HepG2 (cell line): ENCODE data around the gene COX6A2. TPM values are rescaled to one million over a fixed set of nuclear protein-coding genes. Genes with fewer than 3 reads are reported as not detected.

Source experiments
- KDM1A ChIP-seq: IDR thresholded peaks from 2 replicates; pipeline ENCODE4 v1.6.1; 2016; ENCODE audit warnings: missing compliant biosample characterization
- TAF15 ChIP-seq: fragments of 200-400 bp; formaldehyde crosslinking; IDR thresholded peaks from one replicate; pipeline ENCODE4 v1.6.1; 2018; ENCODE audit warnings: mild to moderate bottlenecking, low read depth, low read length; ENCODE audit not compliant: poor library complexity, severe bottlenecking
- THYN1 ChIP-seq: sonication (generic); formaldehyde crosslinking; IDR thresholded peaks from 2 replicates; pipeline ENCODE4 v1.8.1; 2023; ENCODE audit warnings: low read depth, mild to moderate bottlenecking, moderate library complexity, missing genetic modification reagents, borderline replicate concordance
- TMF1 ChIP-seq: sonication (generic); formaldehyde crosslinking; IDR thresholded peaks from 2 replicates; pipeline ENCODE4 v1.8.1; 2022; ENCODE audit warnings: low read depth, missing genetic modification reagents
- ZNF296 ChIP-seq: sonication (generic); formaldehyde crosslinking; conservative IDR thresholded peaks from 2 replicates; pipeline ENCODE4 v1.5.0; 2020; ENCODE audit warnings: mild to moderate bottlenecking, missing genetic modification reagents
- ZNF672 ChIP-seq: sonication (generic); formaldehyde crosslinking; IDR thresholded peaks from 2 replicates; pipeline ENCODE4 v1.8.1; 2022; ENCODE audit warnings: missing genetic modification reagents
- ZNF777 ChIP-seq: sonication (generic); formaldehyde crosslinking; IDR thresholded peaks from 2 replicates; pipeline ENCODE4 v1.4.0; 2020; ENCODE audit warnings: missing genetic modification reagents
- polyA plus RNA-seq, 8 experiments: library from polyadenylated mRNA; depleted of rRNA in 3 of 8; stranded (reverse) in 7 of 8; unstranded in 1 of 8; fragments of >200 nt; fragmentation: Illumina TruSeq in 4 of 8; extraction: Trizol in 4 of 8; gene quantifications; 2 replicates each; pipeline versions ENCODE4 v1.2.1 to v1.2.3, GENCODE V29; 2011 to 2016; ENCODE audit warnings: low read depth in 4 of 8, missing spikeins in 1 of 8, mixed read lengths in 1 of 8; ENCODE audit not compliant: insufficient read depth in 1 of 8
- total RNA-seq, 5 experiments: library from RNA; depleted of rRNA; stranded (reverse); fragments of >200 nt; fragmentation: Illumina TruSeq; extraction: Trizol; gene quantifications; 2 replicates each; pipeline ENCODE4 v1.2.3, GENCODE V29; 2016; ENCODE audit warnings: low read depth in 1 of 5
- TF ChIP-seq, protein P1 (sequence below): sonication (generic); formaldehyde crosslinking; IDR thresholded peaks from 2 replicates; pipeline ENCODE4 v1.8.1; 2023; ENCODE audit warnings: mild to moderate bottlenecking, missing genetic modification reagents, borderline replicate concordance
- TF ChIP-seq, protein P2 (sequence below): sonication (generic); formaldehyde crosslinking; IDR thresholded peaks from 2 replicates; pipeline ENCODE4 v1.4.0; 2020; ENCODE audit warnings: missing genetic modification reagents, mild to moderate bottlenecking, borderline replicate concordance
- TF ChIP-seq, protein P3 (sequence below): sonication (generic); formaldehyde crosslinking; conservative IDR thresholded peaks from 2 replicates; pipeline ENCODE4 v1.4.0; 2020; ENCODE audit warnings: missing genetic modification reagents
- TF ChIP-seq, protein P4 (sequence below): sonication (generic); formaldehyde crosslinking; IDR thresholded peaks from 2 replicates; pipeline ENCODE4 v1.8.0; 2022; ENCODE audit warnings: mild to moderate bottlenecking, missing genetic modification reagents, moderate library complexity
- TF ChIP-seq, protein P5 (sequence below): sonication (generic); formaldehyde crosslinking; IDR thresholded peaks from 2 replicates; pipeline ENCODE4 v1.4.0; 2020; ENCODE audit warnings: missing genetic modification reagents, borderline replicate concordance
- TF ChIP-seq, protein P6 (sequence below): sonication (generic); formaldehyde crosslinking; IDR thresholded peaks from 2 replicates; pipeline ENCODE4 v1.4.0; 2020; ENCODE audit warnings: missing genetic modification reagents

Gene COX6A2
- total and polyA plus RNA-seq, 2 of the 13 experiments (the other 11 are each of a cell fraction or from before 2014, with no cell fraction given) = not detected

DNA sequence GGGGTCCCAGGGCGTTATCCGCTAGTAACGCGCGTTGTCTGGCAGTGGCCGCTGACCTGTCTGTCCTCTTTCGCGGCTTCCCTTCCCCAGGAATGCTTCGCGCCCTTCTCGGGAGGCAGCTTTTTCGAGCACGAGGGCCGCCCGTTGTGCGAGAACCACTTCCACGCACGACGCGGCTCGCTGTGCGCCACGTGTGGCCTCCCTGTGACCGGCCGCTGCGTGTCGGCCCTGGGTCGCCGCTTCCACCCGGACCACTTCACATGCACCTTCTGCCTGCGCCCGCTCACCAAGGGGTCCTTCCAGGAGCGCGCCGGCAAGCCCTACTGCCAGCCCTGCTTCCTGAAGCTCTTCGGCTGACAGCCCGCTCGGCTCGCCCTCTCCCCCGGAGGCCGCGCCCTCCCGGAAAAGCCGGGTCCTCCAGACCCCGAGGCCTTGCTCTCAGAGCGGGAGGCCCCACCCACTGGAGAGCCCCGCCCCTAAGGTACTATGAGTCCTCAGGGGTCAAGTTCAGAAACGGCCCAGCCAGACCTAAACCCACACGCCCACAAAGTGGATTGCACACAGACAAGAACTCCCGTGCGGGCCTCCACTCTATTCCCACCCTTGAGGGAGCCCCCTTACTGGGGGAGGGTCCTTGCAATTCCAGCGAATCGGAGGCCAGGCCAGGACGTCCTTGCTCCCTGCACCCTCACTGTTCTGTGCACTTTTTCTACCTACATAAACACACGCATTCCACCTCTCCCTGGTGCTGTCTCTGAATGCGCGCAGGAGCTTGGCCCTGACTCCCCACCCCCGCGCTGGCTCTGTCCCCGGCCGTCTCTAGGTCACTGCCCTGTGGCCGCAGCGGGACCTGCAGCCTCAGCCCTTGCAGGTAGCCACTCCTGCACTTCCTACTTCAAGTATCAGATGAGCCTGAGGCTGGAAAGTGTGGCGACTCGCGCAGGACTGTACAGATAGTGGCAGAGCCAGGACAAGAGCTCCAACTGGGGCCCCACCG is 49.4 kb upstream of the COX6A2 start (continued):
- TF ChIP-seq ZNF296 (CRISPR knock-in tag) (peak; percentile 79; the same call in 1 of the 2 replicates), KDM1A (no peak), TAF15 (peak; percentile 45), THYN1 (CRISPR knock-in tag) (no peak), ZNF672 (CRISPR knock-in tag) (no peak), ZNF777 (peak; percentile 82; the same call in 1 of the 2 replicates), TMF1 (peak; percentile 69; the same call in 1 of the 2 replicates)
- TF ChIP-seq, protein P1, sequence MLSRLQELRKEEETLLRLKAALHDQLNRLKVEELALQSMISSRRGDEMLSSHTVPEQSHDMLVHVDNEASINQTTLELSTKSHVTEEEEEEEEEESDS (CRISPR knock-in tag) = 0 out of 2 replicates have a peak, but pooled peaks have one; percentile 30
- TF ChIP-seq, protein P2, sequence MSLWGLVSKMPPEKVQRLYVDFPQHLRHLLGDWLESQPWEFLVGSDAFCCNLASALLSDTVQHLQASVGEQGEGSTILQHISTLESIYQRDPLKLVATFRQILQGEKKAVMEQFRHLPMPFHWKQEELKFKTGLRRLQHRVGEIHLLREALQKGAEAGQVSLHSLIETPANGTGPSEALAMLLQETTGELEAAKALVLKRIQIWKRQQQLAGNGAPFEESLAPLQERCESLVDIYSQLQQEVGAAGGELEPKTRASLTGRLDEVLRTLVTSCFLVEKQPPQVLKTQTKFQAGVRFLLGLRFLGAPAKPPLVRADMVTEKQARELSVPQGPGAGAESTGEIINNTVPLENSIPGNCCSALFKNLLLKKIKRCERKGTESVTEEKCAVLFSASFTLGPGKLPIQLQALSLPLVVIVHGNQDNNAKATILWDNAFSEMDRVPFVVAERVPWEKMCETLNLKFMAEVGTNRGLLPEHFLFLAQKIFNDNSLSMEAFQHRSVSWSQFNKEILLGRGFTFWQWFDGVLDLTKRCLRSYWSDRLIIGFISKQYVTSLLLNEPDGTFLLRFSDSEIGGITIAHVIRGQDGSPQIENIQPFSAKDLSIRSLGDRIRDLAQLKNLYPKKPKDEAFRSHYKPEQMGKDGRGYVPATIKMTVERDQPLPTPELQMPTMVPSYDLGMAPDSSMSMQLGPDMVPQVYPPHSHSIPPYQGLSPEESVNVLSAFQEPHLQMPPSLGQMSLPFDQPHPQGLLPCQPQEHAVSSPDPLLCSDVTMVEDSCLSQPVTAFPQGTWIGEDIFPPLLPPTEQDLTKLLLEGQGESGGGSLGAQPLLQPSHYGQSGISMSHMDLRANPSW (CRISPR knock-in tag) = peak; percentile 84; the same call in 1 of the 2 replicates
- TF ChIP-seq, protein P3, sequence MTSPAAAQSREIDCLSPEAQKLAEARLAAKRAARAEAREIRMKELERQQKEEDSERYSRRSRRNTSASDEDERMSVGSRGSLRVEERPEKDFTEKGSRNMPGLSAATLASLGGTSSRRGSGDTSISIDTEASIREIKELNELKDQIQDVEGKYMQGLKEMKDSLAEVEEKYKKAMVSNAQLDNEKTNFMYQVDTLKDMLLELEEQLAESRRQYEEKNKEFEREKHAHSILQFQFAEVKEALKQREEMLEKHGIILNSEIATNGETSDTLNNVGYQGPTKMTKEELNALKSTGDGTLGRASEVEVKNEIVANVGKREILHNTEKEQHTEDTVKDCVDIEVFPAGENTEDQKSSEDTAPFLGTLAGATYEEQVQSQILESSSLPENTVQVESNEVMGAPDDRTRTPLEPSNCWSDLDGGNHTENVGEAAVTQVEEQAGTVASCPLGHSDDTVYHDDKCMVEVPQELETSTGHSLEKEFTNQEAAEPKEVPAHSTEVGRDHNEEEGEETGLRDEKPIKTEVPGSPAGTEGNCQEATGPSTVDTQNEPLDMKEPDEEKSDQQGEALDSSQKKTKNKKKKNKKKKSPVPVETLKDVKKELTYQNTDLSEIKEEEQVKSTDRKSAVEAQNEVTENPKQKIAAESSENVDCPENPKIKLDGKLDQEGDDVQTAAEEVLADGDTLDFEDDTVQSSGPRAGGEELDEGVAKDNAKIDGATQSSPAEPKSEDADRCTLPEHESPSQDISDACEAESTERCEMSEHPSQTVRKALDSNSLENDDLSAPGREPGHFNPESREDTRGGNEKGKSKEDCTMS = no peak
- TF ChIP-seq, protein P4, sequence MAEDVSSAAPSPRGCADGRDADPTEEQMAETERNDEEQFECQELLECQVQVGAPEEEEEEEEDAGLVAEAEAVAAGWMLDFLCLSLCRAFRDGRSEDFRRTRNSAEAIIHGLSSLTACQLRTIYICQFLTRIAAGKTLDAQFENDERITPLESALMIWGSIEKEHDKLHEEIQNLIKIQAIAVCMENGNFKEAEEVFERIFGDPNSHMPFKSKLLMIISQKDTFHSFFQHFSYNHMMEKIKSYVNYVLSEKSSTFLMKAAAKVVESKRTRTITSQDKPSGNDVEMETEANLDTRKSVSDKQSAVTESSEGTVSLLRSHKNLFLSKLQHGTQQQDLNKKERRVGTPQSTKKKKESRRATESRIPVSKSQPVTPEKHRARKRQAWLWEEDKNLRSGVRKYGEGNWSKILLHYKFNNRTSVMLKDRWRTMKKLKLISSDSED (CRISPR knock-in tag) = no peak
- TF ChIP-seq, protein P5, sequence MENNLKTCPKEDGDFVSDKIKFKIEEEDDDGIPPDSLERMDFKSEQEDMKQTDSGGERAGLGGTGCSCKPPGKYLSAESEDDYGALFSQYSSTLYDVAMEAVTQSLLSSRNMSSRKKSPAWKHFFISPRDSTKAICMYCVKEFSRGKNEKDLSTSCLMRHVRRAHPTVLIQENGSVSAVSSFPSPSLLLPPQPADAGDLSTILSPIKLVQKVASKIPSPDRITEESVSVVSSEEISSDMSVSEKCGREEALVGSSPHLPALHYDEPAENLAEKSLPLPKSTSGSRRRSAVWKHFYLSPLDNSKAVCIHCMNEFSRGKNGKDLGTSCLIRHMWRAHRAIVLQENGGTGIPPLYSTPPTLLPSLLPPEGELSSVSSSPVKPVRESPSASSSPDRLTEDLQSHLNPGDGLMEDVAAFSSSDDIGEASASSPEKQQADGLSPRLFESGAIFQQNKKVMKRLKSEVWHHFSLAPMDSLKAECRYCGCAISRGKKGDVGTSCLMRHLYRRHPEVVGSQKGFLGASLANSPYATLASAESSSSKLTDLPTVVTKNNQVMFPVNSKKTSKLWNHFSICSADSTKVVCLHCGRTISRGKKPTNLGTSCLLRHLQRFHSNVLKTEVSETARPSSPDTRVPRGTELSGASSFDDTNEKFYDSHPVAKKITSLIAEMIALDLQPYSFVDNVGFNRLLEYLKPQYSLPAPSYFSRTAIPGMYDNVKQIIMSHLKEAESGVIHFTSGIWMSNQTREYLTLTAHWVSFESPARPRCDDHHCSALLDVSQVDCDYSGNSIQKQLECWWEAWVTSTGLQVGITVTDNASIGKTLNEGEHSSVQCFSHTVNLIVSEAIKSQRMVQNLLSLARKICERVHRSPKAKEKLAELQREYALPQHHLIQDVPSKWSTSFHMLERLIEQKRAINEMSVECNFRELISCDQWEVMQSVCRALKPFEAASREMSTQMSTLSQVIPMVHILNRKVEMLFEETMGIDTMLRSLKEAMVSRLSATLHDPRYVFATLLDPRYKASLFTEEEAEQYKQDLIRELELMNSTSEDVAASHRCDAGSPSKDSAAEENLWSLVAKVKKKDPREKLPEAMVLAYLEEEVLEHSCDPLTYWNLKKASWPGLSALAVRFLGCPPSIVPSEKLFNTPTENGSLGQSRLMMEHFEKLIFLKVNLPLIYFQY (CRISPR knock-in tag) = no peak
- TF ChIP-seq, protein P6, sequence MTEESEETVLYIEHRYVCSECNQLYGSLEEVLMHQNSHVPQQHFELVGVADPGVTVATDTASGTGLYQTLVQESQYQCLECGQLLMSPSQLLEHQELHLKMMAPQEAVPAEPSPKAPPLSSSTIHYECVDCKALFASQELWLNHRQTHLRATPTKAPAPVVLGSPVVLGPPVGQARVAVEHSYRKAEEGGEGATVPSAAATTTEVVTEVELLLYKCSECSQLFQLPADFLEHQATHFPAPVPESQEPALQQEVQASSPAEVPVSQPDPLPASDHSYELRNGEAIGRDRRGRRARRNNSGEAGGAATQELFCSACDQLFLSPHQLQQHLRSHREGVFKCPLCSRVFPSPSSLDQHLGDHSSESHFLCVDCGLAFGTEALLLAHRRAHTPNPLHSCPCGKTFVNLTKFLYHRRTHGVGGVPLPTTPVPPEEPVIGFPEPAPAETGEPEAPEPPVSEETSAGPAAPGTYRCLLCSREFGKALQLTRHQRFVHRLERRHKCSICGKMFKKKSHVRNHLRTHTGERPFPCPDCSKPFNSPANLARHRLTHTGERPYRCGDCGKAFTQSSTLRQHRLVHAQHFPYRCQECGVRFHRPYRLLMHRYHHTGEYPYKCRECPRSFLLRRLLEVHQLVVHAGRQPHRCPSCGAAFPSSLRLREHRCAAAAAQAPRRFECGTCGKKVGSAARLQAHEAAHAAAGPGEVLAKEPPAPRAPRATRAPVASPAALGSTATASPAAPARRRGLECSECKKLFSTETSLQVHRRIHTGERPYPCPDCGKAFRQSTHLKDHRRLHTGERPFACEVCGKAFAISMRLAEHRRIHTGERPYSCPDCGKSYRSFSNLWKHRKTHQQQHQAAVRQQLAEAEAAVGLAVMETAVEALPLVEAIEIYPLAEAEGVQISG (CRISPR knock-in tag) = peak; percentile 66
